Activated CD8-positive, alpha-beta memory T cell treated with anti-CD3 and anti-CD28 coated beads for 1 hour (primary cell): Measurements from ENCODE around the gene ARHGAP26.

Source experiments
- DNase-seq, 2 donors: peaks; one replicate each; pipeline ENCODE4 v3.0.0-alpha.2; 2020; ENCODE audit warnings: low read depth in 1 of 2; ENCODE audit errors: extremely low read depth in 1 of 2

The ARHGAP26 gene

GRCh38 chr5:143210576-143210975, 440.4 kb downstream of the ARHGAP26 start:
- DNase-seq, result no peak

GRCh38 chr5:143212261-143212660, 442.1 kb downstream of the ARHGAP26 start:
- no peak for DNase-seq

- DNase-seq, result no peak
Measured at GRCh38 chr5:143213231-143213850, 443.2 kb downstream of the ARHGAP26 start.

GRCh38 chr5:143213851-143214363, 443.7 kb downstream of the ARHGAP26 start:
- DNase-seq, result no peak

- no peak for DNase-seq
Measured at GRCh38 chr5:143214458-143214857, 444.3 kb downstream of the ARHGAP26 start.

- no peak for DNase-seq
Measured at GRCh38 chr5:143214890-143215289, 444.7 kb downstream of the ARHGAP26 start.

- DNase-seq, result no peak
Measured at GRCh38 chr5:143215690-143216089, 445.5 kb downstream of the ARHGAP26 start.

GRCh38 chr5:143216211-143216610, 446.0 kb downstream of the ARHGAP26 start:
- DNase-seq, result no peak

GRCh38 chr5:143217065-143217803, 447.1 kb downstream of the ARHGAP26 start:
- no peak for DNase-seq

GRCh38 chr5:143217804-143218160, 447.6 kb downstream of the ARHGAP26 start:
- DNase-seq, result no peak

GRCh38 chr5:143218517-143219170, 448.5 kb downstream of the ARHGAP26 start:
- no peak for DNase-seq

- no peak for DNase-seq
Measured at GRCh38 chr5:143219696-143220095, 449.5 kb downstream of the ARHGAP26 start.

GRCh38 chr5:143220748-143221251, 450.6 kb downstream of the ARHGAP26 start:
- no peak for DNase-seq

- peak in 1 of 2 donors; percentile 21 for DNase-seq
Measured at GRCh38 chr5:143222287-143223231, 452.4 kb downstream of the ARHGAP26 start.

GRCh38 chr5:143224672-143225071, 454.5 kb downstream of the ARHGAP26 start:
- no peak for DNase-seq

- no peak for DNase-seq
Measured at GRCh38 chr5:143225511-143225910, 455.3 kb downstream of the ARHGAP26 start.

- no peak for DNase-seq
Measured at GRCh38 chr5:143226361-143226760, 456.2 kb downstream of the ARHGAP26 start.

GRCh38 chr5:143226872-143227271, 456.7 kb downstream of the ARHGAP26 start:
- no peak for DNase-seq

GRCh38 chr5:143227301-143227700, 457.1 kb downstream of the ARHGAP26 start:
- no peak for DNase-seq

GRCh38 chr5:143228597-143229293, 458.6 kb downstream of the ARHGAP26 start:
- DNase-seq, result no peak
